ENCODE results near the gene HOXD11.
A peak's percentile ranks its signal among the peaks of the same experiment; 100 is the strongest.

Gene HOXD11

DNA sequence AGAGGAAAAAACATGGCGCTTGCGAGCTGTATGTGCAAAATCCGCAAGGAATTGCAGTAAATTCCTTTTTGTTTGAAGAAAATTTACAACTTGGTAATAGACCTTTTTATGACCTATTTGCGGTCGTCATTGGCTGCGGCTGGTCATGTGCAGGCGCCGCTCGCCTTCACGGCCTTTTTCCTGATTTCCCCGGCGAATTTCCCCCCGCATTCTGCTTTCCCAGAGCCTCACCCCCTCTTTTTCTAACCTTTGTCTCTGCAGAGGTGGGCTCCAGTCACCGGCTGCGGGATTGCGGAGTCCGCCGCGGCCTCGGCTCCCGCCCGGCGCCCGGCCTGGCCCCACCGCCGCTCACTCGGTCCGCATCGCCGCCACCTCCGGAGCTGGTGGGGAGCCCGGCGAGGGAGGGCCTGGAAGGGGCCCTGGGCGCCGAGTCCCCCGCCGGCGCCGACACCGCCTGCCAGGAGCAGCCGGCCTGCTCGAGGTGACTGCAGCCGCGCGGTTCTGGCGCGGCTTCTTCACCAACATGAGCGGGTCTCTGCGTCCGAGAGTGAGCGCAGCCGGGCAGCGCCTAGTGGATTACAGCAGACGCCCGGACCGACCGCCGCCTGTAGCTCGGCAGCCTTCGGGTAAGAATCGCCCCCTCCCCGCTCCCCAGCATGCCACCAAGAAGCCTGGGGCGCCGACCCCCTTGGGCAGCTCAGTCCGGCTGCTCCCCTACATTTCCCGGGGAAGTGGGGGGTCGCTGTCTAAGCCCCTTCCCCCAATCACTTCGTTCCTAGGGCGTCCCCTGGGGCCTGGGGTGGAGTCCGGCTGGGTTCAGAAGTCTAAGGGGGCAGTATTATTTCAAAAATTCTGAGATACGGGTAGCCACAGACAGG is 29.5 kb downstream of the HOXD11 start:
- no peak for DNase-seq

GRCh38 chr2:176137252-176137580 is 30.1 kb downstream of the HOXD11 start:
- DNase-seq, result no peak

- DNase-seq, result no peak
Observed at GRCh38 chr2:176137906-176138305, 30.8 kb downstream of the HOXD11 start.

DNA sequence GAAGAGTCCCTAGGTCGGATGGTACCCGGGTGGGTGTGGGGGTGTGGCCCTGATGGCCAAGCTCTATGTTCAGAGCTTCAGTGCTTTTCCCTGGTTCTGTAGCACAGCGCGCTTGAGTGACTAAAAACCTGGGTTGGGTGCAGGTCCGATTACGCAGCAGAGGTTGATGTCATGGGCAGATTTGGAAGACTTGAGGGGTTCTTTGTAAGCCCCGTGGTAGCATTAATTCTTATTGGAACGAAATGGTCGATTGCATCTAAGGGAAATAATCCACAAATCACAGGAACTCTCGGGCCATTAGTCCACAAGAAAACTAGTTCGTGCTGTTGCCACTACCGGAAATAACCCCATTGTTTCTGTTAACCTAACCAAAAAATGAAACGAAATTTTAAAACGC is 31.4 kb downstream of the HOXD11 start:
- no peak for DNase-seq

GRCh38 chr2:176138923-176139660 is 32.0 kb downstream of the HOXD11 start:
- no peak for DNase-seq

- no peak for DNase-seq
Observed at GRCh38 chr2:176139661-176140512, 32.8 kb downstream of the HOXD11 start.

DNA sequence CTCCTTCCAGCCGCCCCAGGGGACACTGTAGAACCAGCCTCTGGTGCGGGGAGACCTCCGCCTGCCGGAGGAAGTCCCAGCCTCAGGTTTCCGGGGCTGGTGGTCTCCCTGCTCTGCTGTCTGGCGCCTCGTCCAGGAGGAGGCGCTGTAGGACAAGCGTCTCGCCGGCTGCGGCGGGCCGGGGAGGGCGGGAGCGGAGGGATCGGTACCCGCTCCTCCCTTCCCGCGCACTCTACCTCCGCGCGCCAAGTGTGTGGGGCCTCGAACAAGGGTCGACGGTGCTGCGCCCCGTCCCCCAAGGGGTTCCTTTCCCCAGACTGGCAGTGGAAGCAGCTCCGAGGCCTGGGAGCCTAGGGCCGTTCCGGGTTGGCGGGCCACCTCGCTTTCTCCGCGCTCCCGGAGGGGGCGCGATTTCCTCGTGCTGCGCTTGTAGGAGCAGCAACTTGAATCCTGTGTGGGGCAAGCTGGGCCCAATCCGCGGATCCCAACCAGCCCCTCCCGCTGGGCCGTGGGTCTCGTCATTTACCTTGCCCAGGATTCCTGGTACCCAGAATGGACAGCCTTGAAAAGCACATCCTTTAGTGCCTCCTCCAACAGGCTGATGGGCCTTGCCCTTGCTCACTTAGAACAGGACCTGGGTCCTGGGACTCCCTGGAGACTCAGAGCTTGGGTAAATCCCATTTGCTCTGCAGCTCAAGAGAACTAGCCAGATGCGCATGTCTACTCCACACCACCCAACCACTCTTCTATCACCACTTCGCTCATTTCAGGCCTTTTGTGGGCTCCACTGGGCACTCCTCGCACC is 33.6 kb downstream of the HOXD11 start:
- peak; percentile 87 for DNase-seq

DNA sequence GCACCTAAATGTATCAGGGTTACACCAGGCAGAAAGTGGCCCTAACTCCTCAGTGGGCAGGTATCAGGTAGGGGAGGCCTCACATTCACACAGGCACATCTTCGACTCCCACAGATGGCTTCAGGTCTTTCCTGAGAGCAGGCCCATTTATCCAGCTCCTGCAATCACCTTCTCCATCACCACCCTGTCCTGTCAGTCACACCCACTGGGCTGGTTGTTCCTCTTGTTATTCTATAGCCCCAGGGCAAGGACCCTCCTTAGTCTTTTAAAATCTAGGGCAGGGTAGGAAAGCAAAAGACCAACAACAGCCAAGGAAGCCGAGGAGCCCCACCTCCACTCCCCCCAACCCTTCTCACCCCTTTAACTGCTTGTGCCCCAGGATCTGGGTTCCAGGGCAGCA is 35.2 kb downstream of the HOXD11 start:
- no peak for DNase-seq

DNA sequence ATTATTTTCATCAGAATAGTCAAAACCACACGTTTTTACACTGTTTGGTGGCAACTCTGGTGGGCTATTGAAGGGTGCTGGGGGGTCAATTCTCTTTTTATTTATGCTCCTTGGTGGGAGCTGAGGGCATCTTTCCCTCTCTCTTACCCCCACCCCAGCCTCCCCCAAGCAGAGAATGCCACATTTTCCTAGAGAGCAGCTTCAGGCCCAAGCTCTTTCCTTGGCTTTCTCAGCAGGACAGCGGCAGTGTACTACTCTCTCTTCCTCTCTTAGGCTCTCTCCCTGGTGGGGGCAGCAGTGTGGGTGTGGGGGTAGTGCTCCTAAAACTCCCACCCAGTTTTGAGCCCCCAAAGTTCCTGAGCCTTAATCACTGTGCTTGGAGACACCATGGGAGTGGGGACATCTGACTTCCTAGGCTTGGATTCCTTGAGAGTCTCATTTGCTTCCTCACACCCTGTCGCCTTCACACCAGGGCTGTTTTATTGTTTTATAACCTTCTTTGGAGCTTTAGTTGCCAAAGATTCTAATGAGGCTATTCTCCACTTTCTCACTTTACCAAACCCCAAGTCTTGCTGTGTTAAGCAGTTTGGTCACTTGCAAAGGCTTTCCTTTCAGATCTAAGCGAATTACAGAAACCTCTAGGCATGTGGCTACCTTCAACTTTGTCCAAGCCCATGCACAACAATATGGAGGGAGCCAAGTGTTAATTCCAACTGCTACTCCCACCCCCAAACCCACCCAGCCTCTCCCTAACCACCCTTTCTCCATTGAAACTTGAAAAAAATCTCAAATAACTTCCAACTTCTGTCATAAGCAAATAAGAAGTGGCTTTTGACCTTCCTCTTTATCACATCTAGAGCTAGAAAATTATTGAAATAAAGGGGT is 38.2 kb downstream of the HOXD11 start:
- no peak for DNase-seq

GRCh38 chr2:176146101-176146500 is 39.0 kb downstream of the HOXD11 start:
- DNase-seq, result no peak

DNA sequence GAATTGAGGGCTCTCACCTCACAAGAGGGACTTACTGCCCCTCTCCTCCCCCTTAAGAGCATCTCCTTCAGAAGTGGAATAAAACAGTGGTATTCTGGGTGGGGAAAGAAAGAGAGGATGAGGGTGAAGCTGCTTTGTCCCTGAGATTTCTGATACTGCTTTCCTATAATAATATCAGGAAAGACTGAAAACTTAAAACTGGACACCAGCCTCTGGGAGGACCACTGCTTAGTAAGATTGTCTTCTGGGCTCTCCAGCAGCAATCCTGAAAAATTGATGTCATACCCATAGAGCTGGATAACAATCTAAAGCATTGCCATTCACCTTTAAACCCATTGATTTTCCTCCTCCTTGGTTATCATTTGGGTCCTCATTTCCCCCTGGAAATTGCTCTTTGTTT is 39.6 kb downstream of the HOXD11 start:
- DNase-seq, result no peak

DNA sequence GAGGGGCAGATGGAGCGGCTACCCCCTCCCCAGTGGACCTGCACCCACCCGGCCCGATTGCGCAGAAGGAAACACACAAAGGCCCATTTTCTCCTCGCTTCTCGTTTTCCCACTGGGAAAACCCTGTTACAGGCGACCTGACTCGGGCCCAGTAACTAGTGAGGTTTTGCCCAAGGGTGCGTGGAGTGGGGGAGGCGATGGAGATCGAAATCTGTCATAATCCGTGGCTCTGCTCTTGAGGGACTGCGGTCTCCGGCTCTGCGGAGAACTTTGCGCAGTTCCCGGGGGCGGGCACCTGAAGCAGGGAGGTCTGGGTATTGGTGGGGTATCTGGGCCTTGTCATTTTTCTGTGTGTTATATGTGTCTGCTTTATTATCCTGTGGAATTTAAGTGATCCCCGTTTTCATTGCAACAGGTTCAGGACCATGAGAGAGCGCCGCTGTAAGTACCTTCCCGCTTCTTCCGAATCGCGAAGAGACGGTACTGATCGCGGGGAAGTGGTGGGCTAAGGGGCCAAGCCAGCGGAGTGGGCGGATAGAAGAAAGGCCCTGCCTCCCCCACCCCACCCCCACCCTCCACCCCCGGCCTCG is 40.2 kb downstream of the HOXD11 start:
- no peak for DNase-seq

DNA sequence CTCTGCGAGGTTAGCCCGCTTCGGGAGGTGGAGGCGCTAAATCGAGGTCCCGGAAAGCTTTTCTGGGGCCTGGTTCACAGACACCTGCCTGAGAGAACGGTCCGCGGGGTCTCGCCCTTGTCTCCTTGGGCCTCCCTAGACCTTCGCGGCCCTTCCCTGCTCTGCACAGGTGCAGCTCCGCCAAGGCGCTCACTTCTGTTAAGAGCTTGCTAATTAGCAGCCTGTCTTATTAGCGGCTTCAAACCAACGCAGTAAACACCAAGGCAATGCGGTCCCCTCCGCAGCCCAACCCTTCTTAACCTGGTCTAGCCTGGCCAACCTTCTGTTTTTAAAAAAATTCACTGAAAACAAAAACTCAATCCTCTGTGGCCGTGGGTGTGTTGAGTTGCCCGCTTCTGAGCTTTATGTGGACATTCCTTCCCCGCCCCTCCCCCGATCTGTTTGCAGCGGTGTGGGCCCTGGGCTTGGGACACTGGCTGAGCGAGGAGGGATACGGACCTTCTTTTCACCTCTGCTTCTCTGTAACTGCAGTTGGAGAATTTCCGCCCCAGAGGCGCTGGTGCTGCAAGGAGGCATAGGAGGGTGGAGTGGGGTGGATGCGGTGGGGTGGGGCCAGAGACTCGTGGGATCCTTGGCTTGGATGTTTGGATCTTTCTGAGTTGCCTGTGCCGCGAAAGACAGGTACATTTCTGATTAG is 40.9 kb downstream of the HOXD11 start:
- DNase-seq, result no peak

DNA sequence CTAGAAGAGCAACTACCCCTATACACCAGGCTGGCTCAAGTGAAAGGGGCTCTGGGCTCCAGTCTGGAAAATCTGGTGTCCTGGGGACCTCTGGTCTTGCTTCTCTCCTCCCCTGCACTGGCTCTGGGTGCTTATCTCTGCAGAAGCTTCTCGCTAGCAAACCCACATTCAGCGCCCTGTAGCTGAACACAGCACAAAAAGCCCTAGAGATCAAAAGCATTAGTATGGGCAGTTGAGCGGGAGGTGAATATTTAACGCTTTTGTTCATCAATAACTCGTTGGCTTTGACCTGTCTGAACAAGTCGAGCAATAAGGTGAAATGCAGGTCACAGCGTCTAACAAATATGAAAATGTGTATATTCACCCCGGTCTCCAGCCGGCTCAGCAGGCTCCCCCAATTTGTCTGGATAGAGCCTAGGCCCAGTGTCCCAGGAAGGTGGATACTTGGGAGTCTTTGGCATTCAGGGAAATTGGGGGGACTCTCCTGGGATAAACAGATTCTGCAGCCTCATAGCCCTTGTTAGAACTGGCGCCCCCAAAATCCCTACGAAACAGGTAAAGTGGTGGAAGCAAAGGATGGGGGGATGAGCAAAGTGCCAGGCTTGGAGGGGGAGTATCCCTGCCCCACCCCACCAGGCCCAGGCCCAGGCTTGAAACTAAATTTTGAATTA is 41.8 kb downstream of the HOXD11 start:
- DNase-seq, result no peak

DNA sequence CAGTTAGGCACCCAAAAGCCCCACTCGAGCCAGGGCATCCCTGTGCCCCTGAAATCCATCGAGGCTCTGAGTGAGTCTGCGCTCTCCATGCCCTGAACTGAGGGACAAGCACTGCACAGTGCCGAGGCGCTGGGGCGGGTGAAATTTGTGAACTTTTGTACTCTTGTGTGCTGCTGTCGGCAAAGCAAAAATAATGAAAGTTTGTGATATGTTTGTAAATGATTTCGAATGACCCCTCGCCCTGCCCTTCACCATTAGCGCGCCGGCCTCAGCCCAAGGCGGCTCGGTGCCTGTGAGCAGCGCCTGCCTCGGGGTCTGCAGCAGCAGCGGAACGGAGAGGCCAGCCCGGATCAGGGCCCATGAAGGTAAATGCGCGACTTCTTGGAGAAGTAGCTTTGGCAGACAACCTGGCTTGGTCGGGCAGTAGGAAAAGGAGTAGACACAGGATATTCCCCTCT is 42.4 kb downstream of the HOXD11 start:
- DNase-seq, result no peak

GRCh38 chr2:176149939-176150583 is 43.0 kb downstream of the HOXD11 start:
- DNase-seq, result no peak

DNA sequence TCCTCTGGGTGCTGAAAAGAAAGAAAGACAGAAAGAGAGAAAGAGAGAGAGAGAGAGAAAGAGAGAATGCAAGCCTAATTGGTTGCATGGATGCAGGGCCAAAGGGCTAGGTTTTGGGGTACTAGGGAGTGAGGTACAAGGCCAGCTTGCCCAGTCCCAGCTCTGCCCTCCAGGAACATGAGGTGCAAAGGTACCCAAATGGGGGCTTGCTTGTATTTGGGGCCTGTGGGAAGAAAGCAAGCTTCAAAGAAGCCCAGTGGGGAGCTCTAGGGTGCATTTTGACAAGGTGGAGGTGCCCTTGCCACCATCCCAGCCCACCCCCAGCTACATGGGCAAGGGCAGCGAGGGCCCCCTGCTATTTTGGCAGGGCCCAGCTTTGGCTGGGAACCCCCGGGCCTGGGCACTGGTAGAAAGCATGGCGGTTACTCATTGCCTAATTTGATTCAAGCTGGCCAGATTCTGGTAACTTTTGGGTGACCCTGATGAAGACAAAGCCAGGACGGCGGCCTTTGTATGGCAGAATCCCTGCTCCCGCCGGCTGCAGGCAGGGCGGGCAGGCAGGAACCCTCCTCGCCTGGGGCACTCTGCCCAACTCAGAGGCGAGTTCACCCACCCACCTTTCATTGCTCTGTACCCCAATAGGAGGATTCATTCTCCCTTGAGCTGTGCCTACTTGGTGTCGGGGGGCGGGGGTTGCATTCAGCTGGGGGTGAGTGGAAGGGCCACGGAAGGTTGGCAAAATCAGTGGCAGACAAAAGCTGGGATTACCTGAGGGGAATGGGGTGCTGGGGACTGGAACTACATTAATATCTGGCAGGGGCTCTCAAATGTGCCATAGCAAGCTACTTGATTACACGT is 43.7 kb downstream of the HOXD11 start:
- no peak for DNase-seq

Measured in NCI-H69 (cell line).